GM21786 (cell line): Measurements from ENCODE around the gene PDSS2.
"Not testable (repeated sequence)": the region's sequence is repeated elsewhere in the genome, so short reads cannot be mapped to it uniquely, and the experiment has no call there.

Experiments used
- ATAC-seq: cut with Tn5 transposase; IDR thresholded peaks from one replicate; pipeline ENCODE4 v1.9.1; 2021; ENCODE audit not compliant: unreplicated experiment

The PDSS2 gene

GRCh38 chr6:107230448-107230847 lies 228.9 kb downstream of the PDSS2 start:
- no peak for ATAC-seq

- ATAC-seq = no peak
Observed at GRCh38 chr6:107230024-107230423, 229.3 kb downstream of the PDSS2 start.

DNA sequence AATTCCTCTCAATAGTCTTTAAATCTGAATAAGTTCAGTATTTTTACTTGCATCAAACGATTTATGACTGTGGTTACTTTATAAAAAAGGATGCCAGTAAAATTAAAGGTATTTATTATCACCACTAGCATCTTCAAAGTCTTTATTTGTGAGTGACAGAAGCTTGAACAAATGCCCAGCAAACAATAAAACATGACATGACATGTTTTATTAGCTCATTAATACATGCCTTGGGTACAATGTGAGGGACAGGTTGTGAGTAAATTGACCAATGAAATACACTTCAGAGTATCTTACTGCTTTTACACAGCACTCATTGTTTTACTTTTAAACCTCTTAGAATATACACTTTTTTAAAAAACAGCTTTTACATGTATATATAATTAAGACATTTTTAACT lies 230.6 kb downstream of the PDSS2 start:
- ATAC-seq = no peak

DNA sequence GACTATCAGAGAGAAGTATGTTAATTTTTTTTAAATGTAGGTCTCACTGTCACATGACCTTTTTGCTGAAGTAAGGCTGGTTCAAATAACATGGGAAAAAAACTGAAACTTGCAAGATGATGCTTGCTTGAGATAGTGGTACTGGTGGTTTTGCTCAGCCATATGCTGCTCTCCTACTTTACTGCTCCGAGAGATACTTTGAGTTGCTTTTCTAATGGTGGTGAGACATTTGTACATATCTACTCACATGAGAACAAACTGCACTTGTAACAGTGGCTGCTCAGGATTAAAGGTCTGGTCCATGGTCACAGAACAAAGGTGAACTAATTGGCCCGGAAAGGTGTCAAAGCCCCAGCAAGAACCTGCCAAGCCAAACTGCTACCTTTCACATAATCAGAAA lies 237.8 kb downstream of the PDSS2 start:
- ATAC-seq = no peak

DNA sequence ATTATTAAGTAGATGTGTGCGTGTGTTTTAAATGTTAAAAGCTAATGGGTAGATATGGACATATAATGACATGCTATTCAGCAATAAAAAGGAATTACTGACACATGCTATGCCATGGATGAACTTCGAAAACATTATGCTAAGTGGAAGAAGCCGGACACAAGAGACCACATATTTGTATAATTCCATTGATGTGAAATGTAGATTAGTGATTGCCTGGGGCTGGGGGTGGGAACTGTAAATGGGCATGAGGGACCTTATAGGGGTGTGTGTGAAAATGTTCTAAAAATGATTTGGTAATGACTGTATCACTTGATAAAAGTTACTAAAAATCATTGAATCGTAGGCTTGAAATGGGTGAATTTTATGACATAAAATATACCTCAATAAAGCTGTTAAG lies 239.5 kb downstream of the PDSS2 start:
- ATAC-seq = no peak

GRCh38 chr6:107218142-107218541 lies 241.2 kb downstream of the PDSS2 start:
- ATAC-seq = no peak

GRCh38 chr6:107217248-107217647 lies 242.1 kb downstream of the PDSS2 start:
- no peak for ATAC-seq

DNA sequence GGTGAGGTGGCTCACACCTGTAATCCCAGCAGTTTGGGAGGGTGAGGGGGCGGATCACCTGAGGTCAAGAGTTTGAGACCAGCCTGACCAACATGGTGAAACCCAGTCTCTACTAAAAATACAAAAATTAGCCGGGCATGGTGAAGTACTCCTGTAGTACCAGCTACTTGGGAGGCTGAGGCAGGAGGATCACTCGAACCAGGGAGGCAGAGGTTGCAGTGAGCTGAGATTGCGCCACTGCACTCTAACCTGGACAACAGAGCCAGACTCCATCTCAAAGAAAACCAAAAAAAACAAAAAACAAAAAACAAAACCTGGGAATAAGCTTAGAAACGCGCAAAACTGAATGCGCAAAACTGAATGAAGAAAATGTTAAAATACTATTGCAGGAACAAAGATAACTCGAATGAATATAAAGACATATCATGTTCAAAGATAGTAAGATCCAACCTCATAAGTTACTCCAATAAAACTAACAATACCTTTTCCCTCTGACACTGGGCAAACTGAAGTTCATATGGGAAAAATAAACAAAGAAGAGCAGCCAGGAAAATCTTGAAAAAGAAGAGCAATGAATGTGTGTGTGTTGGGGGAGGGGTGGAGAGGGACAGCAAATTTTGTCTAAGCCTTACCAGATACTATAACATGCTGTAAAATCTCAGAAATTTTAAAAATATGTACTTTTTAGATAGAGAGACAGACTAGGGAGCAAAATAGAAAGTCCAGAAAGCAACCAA lies 243.0 kb downstream of the PDSS2 start:
- ATAC-seq = no peak

DNA sequence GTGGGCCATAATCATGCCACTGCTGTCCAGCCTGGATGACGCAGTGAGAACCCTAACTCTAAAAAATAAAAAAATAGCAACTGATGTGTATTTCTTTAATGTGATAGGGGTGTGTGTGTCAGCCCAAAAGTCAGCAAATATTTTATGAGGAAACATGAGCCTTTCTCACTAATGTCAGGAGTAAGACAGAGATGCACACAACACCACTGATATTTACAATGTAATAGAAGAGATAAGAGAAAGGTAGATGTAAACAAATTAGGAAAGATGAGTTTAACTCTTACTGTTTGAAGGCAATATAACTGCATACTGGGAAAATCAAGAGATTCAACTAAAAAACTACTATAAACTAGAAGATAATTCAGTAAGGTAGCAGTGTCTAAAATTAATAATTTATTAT lies 244.0 kb downstream of the PDSS2 start:
- ATAC-seq = no peak

GRCh38 chr6:107214655-107215054 lies 244.7 kb downstream of the PDSS2 start:
- no peak for ATAC-seq

DNA sequence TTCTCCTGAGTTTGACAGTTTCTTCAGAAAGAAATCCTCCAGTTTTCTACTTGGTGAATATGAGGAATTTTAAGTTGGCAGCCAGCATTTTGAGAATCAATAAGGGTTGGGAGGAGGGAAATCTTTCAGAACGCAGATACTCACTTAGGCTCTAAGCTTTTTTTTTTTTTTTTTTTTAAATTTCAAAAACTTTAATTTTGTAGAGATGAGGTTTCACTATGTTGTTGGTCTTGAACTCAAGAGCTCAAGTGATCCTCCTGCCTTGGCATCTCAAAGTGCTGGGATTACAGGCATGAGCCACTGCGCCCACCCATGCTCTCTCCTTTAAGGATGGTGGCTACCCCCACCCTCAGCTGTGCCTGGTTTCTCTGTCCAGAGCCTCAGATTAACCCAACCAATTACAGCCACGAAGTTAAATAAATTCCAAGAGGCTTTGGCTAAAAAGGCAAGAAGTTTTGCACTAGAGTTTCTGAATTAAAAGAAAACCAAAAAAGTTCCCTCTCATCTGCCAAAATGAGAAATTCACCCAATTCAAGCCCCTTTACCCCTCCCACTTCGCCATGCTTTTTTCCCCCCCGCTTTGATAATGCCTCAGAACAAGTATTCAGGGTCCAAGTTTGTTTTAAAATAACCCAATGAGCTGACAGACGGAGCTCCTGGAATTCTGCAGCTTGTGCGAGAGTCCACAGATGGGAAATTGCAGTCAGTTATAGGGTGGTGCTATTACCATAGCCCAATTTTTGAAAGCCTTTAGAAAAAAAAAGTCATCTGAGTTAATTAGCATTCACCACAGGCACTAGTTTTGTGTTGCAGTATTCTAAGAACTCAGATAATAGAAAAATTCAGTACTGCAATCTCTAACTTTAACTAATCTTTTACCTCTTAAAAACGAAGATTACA lies 249.7 kb downstream of the PDSS2 start:
- no peak for ATAC-seq

- no peak for ATAC-seq
Observed at GRCh38 chr6:107207251-107207873, 252.0 kb downstream of the PDSS2 start.

GRCh38 chr6:107205058-107205998 lies 254.0 kb downstream of the PDSS2 start:
- ATAC-seq = no peak

DNA sequence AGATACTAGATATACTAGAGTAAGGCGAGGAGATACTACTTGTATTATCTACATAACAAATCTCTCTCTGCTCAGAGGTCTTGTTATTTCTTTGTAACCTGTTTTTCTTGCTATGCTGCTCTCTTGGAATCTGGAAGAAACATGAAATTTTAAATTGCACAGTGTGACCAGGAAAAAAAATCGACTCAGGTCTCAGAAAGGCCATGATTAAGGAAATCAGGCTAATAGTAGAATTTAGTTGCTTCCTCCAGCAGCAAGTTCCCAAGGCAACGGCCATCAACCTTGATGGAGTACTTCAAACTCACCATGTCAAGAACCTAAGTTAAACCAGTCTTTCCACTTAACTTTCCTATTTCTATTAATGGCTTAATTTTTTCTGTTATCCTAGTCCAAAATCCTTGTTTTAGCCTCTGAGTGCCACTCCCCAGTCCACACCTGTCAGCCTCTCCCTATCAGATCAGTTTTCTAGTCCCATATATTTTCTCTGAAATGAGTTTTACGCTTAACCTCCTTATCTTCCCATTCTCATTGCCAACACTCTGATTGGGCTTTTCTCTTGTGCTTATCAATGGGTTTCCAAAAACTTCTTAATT lies 256.4 kb downstream of the PDSS2 start:
- ATAC-seq = no peak

GRCh38 chr6:107198631-107199416 lies 260.5 kb downstream of the PDSS2 start:
- no peak for ATAC-seq

DNA sequence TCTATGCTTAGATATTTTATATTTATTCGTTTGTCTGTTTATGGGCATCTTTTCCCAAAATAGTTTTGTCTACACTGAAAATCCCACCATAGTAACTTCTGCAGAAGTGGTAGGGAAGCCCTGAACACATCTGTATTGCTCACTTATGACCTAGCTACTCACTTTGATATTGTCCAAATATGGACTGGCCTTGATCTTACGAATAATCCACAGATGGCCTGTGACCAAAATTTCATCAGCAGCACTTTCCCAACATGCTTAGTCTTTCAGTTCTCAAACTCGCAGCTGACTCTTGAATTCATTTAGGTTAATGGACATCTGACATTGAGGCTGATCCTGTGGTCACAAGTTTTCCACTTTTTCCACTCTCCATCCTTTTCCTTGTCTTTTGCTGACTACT lies 263.2 kb downstream of the PDSS2 start:
- no peak for ATAC-seq

- ATAC-seq = not testable (repeated sequence)
Observed at GRCh38 chr6:107194723-107195122, 264.6 kb downstream of the PDSS2 start.

- ATAC-seq = no peak
Observed at GRCh38 chr6:107192830-107193229, 266.5 kb downstream of the PDSS2 start.

DNA sequence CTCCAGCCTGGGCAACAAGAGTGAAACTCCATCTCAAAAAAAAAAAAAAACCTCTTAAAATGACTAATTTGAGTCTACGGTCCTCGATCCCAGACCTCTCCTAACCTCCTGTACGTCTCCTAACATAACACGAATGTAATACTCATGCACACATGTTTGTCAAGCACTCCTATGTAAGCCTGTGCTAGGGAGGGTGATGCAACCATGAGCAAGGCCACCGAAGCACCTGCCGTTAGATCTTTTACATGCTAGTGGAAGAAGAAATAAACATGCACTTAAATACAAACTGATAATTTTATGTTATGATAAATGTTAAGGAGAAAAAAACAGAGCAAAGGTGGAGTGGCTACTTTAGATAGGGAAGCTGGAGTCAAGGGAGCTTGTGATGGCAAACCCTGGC lies 271.7 kb downstream of the PDSS2 start:
- no peak for ATAC-seq

DNA sequence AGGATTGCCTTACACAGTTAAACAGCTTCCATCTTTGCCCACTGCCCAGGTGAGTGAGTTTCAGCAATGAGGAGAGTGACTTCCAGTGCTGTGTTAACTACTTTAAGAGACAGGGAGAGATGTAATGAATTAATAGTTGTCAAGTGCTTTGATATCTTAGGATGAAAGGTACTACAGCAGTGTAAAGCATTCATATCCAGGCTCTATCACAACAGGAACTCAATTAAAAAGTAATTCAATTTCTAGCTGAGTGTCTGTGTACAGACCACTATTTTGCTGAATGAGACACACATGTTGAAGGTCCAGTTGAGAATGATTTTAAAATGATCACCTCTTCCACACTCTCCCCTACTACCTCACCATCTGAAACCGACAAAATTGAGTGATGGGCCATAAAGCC lies 273.3 kb downstream of the PDSS2 start:
- no peak for ATAC-seq
